Osteoblast (primary cell): Measurements from ENCODE around the gene SH2D7. TPM values are rescaled to one million over a fixed set of nuclear protein-coding genes. Genes with fewer than 3 reads are reported as not detected.

ENCODE experiments used
- DNase-seq: peaks from one replicate; pipeline ENCODE4 v3.0.0; 2011; ENCODE audit warnings: low spot score, mixed read lengths; ENCODE audit not compliant: insufficient read length; ENCODE audit errors: missing footprints
- H2AFZ ChIP-seq: 2 replicates; pipeline ENCODE4 v1.6.0; 2011; ENCODE audit warnings: mild to moderate bottlenecking, low read length
- H3K27ac ChIP-seq: 2 replicates; pipeline ENCODE4 v1.5.1; 2011; ENCODE audit warnings: mild to moderate bottlenecking, low read depth, low read length, moderate library complexity
- H3K27me3 ChIP-seq: 2 replicates; pipeline ENCODE4 v1.6.0; 2012; ENCODE audit warnings: mild to moderate bottlenecking, control low read depth, inconsistent platforms, low read length, moderate library complexity; ENCODE audit not compliant: insufficient read depth
- H3K36me3 ChIP-seq: 2 replicates; pipeline ENCODE4 v1.5.1; 2011; ENCODE audit warnings: mild to moderate bottlenecking, low read length, control low read depth, moderate library complexity; ENCODE audit not compliant: insufficient read depth
- H3K4me1 ChIP-seq: 2 replicates; pipeline ENCODE4 v1.5.1; 2011; ENCODE audit warnings: mild to moderate bottlenecking, low read length, control low read depth, moderate library complexity; ENCODE audit not compliant: insufficient read depth
- H3K4me2 ChIP-seq: 2 replicates; pipeline ENCODE4 v1.6.0; 2011; ENCODE audit warnings: mild to moderate bottlenecking, low read length; ENCODE audit not compliant: insufficient read depth
- H3K4me3 ChIP-seq: fragments of 200-600 bp; sonication (generic); 3 replicates; pipeline ENCODE4 v1.5.1; 2012; ENCODE audit warnings: mild to moderate bottlenecking, low read length, inconsistent platforms; ENCODE audit not compliant: insufficient read depth
- H3K79me2 ChIP-seq: 2 replicates; pipeline ENCODE4 v1.6.0; 2012; ENCODE audit warnings: mild to moderate bottlenecking, low read length, control low read depth, inconsistent platforms; ENCODE audit not compliant: insufficient read depth
- H3K9me3 ChIP-seq: 2 replicates; pipeline ENCODE4 v1.5.1; 2011; ENCODE audit warnings: low read depth, low read length, control low read depth
- H4K20me1 ChIP-seq: 2 replicates; pipeline ENCODE4 v1.6.0; 2012; ENCODE audit warnings: mild to moderate bottlenecking, low read length, control low read depth; ENCODE audit not compliant: insufficient read depth
- CTCF ChIP-seq: IDR thresholded peaks from 2 replicates; pipeline ENCODE4 v1.5.1; 2011; ENCODE audit warnings: mild to moderate bottlenecking, low read depth, low read length, moderate library complexity; ENCODE audit errors: extremely low read depth
- total RNA-seq: library from RNA; depleted of rRNA; stranded (reverse); fragments of >200 nt; gene quantifications from 2 replicates; pipeline ENCODE4 v1.2.3, GENCODE V29; 2012

Gene SH2D7
- total RNA-seq, 1 donor = not detected

- H3K9me3 ChIP-seq = no peaks in the 10 kb centered on the region
- H4K20me1 ChIP-seq = no peaks in the 10 kb centered on the region
- DNase-seq = no peak
- no peaks in the 10 kb centered on the region for H3K36me3 ChIP-seq
- peaks cover 5% of the 10 kb centered on the region for H3K4me1 ChIP-seq
- H3K27me3 ChIP-seq = no peaks in the 10 kb centered on the region
- no peak overlapping the region for H3K4me3 ChIP-seq
- no peak overlapping the region for H3K27ac ChIP-seq
- no peak overlapping the region for H3K4me2 ChIP-seq
- TF ChIP-seq CTCF = no peak
- no peaks in the 10 kb centered on the region for H3K79me2 ChIP-seq
- no peak overlapping the region for H2AFZ ChIP-seq
These were observed 15.1 kb downstream of the SH2D7 start for GRCh38 chr15:78107471-78107870.

GRCh38 chr15:78108300-78109084 lies 16.1 kb downstream of the SH2D7 start:
- Histone ChIP-seq H3K4me2 (no peak overlapping the region), H3K9me3 (no peaks in the 10 kb centered on the region), H3K4me3 (no peak overlapping the region), H3K27ac (no peak overlapping the region), H3K36me3 (no peaks in the 10 kb centered on the region), H3K27me3 (no peaks in the 10 kb centered on the region), H3K4me1 (peaks cover 5% of the 10 kb centered on the region), H3K79me2 (no peaks in the 10 kb centered on the region), H2AFZ (no peak overlapping the region), H4K20me1 (no peaks in the 10 kb centered on the region)
- TF ChIP-seq CTCF = peak; percentile 95
- peak; percentile 99 for DNase-seq

GRCh38 chr15:78109156-78109555 lies 16.8 kb downstream of the SH2D7 start:
- Histone ChIP-seq H2AFZ (no peak overlapping the region), H3K4me3 (no peak overlapping the region), H3K79me2 (no peaks in the 10 kb centered on the region), H3K4me1 (peaks cover 5% of the 10 kb centered on the region), H3K4me2 (no peak overlapping the region), H3K27me3 (no peaks in the 10 kb centered on the region), H3K27ac (no peak overlapping the region), H3K36me3 (no peaks in the 10 kb centered on the region), H3K9me3 (no peaks in the 10 kb centered on the region), H4K20me1 (no peaks in the 10 kb centered on the region)
- no peak for DNase-seq
- no peak for TF ChIP-seq CTCF

- DNase-seq = no peak
- Histone ChIP-seq H3K36me3 (no peaks in the 10 kb centered on the region), H3K4me2 (no peak overlapping the region), H3K79me2 (no peaks in the 10 kb centered on the region), H3K27ac (no peak overlapping the region), H4K20me1 (no peaks in the 10 kb centered on the region), H2AFZ (no peak overlapping the region), H3K4me1 (peaks cover 5% of the 10 kb centered on the region), H3K27me3 (no peaks in the 10 kb centered on the region), H3K4me3 (no peak overlapping the region), H3K9me3 (no peaks in the 10 kb centered on the region)
- no peak for TF ChIP-seq CTCF
These were observed 17.7 kb downstream of the SH2D7 start for GRCh38 chr15:78110096-78110495.
